HL-60 (cell line): ENCODE data around the gene KYNU.

Source experiments
- DNase-seq, 2 experiments: peaks; one replicate each; pipeline ENCODE4 v3.0.0-alpha.2; 2010 to 2020; ENCODE audit warnings: low read depth in 1 of 2, low spot score in 1 of 2
- H3K27ac ChIP-seq: fragments of 250-450 bp; sonication (Bioruptor Pico); replicated peaks from 2 replicates; pipeline ENCODE4 v1.5.1; 2020; ENCODE audit warnings: mild to moderate bottlenecking, moderate library complexity
- H3K27me3 ChIP-seq: fragments of 250-450 bp; sonication (Bioruptor Pico); 2 replicates; pipeline ENCODE4 v1.5.1; 2021; ENCODE audit warnings: mild to moderate bottlenecking, moderate library complexity; ENCODE audit not compliant: insufficient read depth, poor library complexity, severe bottlenecking
- H3K4me3 ChIP-seq: replicated peaks from 2 replicates; pipeline ENCODE4 v1.5.1; 2011; ENCODE audit warnings: mild to moderate bottlenecking, control low read depth, low read length; ENCODE audit not compliant: insufficient read depth
- CTCF ChIP-seq: IDR thresholded peaks from one replicate; pipeline ENCODE4 v1.5.1; 2011; ENCODE audit warnings: low read length, control low read depth, inconsistent platforms; ENCODE audit not compliant: insufficient read depth
- GABPA ChIP-seq: IDR thresholded peaks from 2 replicates; pipeline ENCODE4 v1.6.1; 2012; ENCODE audit warnings: low read depth
- POLR2AphosphoS5 ChIP-seq: IDR thresholded peaks from 2 replicates; pipeline ENCODE4 v1.6.1; 2012; ENCODE audit warnings: low read depth
- REST ChIP-seq: IDR thresholded peaks from 2 replicates; pipeline ENCODE4 v1.6.1; 2012; ENCODE audit warnings: low read depth; ENCODE audit not compliant: insufficient replicate concordance
- SPI1 ChIP-seq: IDR thresholded peaks from 2 replicates; pipeline ENCODE4 v1.6.1; 2012; ENCODE audit warnings: low read depth, mild to moderate bottlenecking, borderline replicate concordance

Gene KYNU

GRCh38 chr2:142857256-142858164, 20.0 kb upstream of the KYNU start:
- no peak for DNase-seq
- no peaks in the 10 kb centered on the region for H3K27me3 ChIP-seq
- H3K27ac ChIP-seq = no peak overlapping the region
- H3K4me3 ChIP-seq = no peak overlapping the region
- TF ChIP-seq POLR2AphosphoS5 = no peak
- TF ChIP-seq REST = no peak
- no peak for TF ChIP-seq GABPA
- no peak for TF ChIP-seq SPI1
- no peak for TF ChIP-seq CTCF

GRCh38 chr2:142858961-142859360, 18.5 kb upstream of the KYNU start:
- TF ChIP-seq GABPA = no peak
- TF ChIP-seq CTCF = no peak
- Histone ChIP-seq H3K27me3 (no peaks in the 10 kb centered on the region), H3K27ac (no peak overlapping the region), H3K4me3 (no peak overlapping the region)
- DNase-seq = no peak

GRCh38 chr2:142862299-142862698, 15.2 kb upstream of the KYNU start:
- no peaks in the 10 kb centered on the region for H3K27me3 ChIP-seq
- TF ChIP-seq GABPA (no peak), SPI1 (no peak)
- H3K27ac ChIP-seq = no peak overlapping the region
- DNase-seq = no peak
- no peak overlapping the region for H3K4me3 ChIP-seq

GRCh38 chr2:142862847-142863246, 14.6 kb upstream of the KYNU start:
- no peak for DNase-seq
- Histone ChIP-seq H3K4me3 (no peak overlapping the region), H3K27ac (no peak overlapping the region), H3K27me3 (no peaks in the 10 kb centered on the region)
- TF ChIP-seq REST = no peak
- TF ChIP-seq CTCF = no peak
- no peak for TF ChIP-seq SPI1
- TF ChIP-seq POLR2AphosphoS5 = no peak
- no peak for TF ChIP-seq GABPA
